Caki2 (cell line): ENCODE measurements around the gene SMARCD1. TPM values are rescaled to one million over a fixed set of nuclear protein-coding genes. Genes with fewer than 3 reads are reported as not detected.

Source experiments
- DNase-seq: peaks from one replicate; pipeline ENCODE4 v3.0.0-alpha.2; 2015; ENCODE audit warnings: low read depth
- in situ Hi-C: cut with HindIII; loops from 2 replicates; pipeline ENCODE4 v1.10.0; 2016; ENCODE audit warnings: low sequenced_read_pairs, low pct_unique_long_range_greater_than_20kb, mixed read lengths
- total RNA-seq: library from RNA; depleted of rRNA; stranded (reverse); fragments of >200 nt; shearing (Covaris generic); gene quantifications from 2 replicates; pipeline ENCODE4 v1.2.3, GENCODE V29; 2014; ENCODE audit warnings: low replicate concordance

Gene SMARCD1
- total RNA-seq, 1 experiment from 2014 or later, result 61.0 TPM

DNA sequence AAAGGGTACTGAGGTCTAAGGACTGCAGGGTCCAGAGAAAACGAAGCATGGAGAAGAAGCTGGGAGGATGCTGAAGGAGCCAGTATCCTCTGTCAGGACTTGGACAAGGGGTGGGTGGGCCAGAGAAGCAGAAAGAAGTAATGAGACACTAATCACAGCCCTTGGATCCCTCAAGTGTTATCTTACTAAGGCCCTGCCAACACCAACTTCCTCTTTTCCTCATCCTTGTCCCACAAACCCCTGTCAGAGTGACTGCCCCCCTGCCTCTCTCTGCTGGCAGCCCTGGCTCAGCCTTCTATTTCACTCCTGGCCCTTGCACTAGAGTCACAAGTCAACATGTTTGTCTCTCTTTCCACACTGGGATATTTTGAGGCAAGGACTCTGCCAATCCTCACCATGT is 31.6 kb upstream of the SMARCD1 start:
- no peak for DNase-seq
- in situ Hi-C loops, result loop anchor here (25.0 kb wide), 1 partner anchor 91 kb away; the partner anchor contains the start of genes AQP2, AQP5 and AQP6

DNA sequence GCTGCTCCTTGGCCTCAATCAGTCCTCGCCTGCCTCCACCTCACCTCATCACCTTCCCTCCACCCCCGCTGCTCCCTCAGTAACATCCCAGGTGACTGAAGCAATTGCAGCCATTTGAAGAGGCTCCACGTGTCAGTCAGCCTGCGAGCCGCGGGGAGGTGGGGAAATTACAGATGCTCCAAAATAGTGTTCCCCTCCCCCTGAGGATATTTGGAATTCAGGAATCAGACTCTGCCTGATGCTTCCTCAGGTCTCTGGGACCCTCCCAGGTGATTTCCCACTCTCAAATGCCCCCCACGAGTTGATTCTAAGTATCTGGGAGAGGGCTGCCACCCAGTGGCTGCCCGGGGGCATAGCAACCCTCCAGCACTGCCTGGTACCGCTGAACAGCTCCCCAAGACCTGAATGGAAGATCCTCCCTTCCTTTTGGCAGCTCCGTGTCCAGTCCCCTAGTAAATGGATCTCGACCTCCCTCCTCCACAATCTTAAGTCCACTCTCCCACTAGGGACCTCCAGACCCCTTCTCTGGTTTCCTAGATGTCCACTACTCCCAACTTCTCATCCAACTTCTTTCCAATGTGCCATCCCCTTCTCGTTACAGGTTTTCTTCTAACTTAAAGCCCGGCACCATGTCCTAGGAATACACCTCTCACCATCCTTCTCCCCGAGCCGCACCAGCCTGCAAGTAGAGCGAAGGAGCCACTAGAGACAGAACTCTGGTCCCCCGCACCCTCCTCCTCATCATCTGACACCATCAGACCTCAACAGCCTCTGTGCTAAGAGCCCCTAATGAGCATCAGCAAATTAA is 29.1 kb upstream of the SMARCD1 start:
- DNase-seq, result peak; percentile 66

DNA sequence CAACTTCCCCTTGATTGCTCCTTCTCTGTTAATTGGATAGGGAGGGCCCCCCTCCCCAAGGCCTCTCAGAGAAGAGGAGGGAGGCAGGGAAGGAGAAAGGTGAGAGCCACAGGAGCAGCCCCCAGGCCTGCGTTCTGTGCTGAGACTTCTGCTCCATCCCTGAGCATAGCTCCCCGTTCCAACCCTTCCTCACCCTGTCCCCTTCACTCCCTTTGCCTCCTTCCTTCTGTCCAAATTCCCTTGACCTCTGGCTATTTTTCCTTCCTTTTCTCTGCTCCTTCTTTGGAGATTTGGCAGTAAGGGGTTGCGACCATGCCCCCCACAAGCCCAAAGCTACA is 28.5 kb upstream of the SMARCD1 start:
- DNase-seq, result no peak
- in situ Hi-C loops, result loop anchor here (25.0 kb wide), 1 partner anchor 94 kb away; the partner anchor contains the start of genes AQP2, AQP5 and AQP6

More for the DNA sequence above, 29.1 kb upstream of the SMARCD1 start:
- in situ Hi-C loops, result loop anchor here (25.0 kb wide), 1 partner anchor 94 kb away; the partner anchor contains the start of genes AQP2, AQP5 and AQP6

DNA sequence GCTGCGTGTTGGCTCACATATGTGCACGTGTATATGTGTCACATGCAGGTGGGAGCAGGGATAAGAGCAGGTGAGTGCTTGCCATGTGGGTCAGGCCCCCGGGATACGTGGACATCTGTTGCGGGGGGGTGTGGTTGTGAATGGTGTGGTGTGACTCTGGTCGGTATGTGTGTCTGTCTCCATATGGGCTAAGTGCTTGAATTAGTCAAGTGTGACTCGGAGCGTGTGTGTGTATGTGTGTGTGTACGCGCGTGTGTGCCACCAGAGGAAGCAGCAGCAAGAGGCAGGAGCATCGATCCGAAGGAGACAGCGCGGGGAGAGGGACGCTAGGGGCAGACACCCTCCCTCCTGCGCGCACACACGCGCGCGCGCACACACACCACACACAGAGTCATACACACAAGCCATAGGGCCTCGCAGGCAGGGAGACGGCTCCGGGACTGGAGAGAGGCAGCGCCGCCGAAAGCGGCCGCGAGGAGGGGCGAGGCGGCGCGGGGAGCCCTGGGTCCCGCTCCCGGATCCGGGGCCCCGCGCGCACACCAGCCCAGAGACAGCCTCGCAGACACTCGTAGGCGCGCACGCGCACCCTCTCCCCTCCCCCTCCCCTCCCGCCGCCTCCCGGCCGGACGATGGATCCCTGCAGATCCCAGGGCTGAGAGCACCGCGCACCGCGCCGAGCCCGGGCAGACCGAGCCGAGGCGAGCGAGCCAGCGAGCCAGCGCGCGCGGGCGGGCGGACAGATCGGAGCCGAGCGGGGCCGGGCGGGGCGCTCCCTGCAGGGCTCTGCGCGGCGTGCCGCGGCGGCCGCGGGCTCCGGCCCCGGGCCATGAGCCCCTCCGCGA is 27.9 kb upstream of the SMARCD1 start, which contains the start of gene ASIC1:
TSS of gene ASIC1 (plus strand) at position 597 of the 842 bp plus-strand sequence. CDS start 1,171 bp downstream, outside the sequence.
- peak; percentile 71 for DNase-seq
- in situ Hi-C loops, result loop anchor here (25.0 kb wide), 1 partner anchor 95 kb away; the partner anchor contains the start of genes AQP2, AQP5 and AQP6

DNA sequence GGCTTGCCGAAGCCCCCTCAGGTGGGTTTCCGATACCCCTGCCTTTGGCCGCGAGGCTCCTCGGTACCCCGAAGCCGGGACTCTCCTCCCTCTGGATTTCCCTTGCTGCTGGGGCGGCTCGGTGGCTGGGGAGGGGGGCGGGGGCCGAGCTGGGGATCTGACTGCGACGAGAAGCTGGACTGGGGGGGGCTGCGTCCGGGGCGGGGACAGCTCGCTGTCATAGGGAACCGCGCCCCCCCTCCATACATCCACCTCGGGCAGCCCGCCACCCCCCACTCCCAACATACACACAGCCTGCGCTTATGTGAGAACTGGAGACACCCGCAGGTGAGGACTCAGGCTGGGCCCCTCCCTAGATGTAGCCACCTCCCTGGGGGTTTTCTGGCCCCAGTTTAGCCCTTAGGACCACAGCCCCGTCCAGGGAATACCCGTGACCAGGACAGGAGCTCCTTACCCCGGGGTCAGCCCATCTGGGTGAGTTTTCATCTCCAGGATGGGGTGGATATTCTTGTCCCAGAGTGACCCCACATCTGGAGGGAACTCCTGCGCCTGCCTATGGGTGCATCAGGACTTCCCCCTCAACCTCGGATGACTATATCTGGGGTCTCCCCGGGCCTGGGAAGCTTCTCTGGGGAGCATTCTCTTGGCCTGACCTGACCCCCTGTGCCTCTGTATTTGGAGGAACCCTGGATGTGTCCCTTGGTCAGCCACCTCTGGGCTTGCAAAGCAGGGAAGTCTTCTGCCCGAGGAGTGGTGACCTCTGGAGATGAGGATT is 27.1 kb upstream of the SMARCD1 start:
- in situ Hi-C loops, result loop anchor here (25.0 kb wide), 1 partner anchor 96 kb away; the partner anchor contains the start of genes AQP2, AQP5 and AQP6
- DNase-seq, result no peak

DNA sequence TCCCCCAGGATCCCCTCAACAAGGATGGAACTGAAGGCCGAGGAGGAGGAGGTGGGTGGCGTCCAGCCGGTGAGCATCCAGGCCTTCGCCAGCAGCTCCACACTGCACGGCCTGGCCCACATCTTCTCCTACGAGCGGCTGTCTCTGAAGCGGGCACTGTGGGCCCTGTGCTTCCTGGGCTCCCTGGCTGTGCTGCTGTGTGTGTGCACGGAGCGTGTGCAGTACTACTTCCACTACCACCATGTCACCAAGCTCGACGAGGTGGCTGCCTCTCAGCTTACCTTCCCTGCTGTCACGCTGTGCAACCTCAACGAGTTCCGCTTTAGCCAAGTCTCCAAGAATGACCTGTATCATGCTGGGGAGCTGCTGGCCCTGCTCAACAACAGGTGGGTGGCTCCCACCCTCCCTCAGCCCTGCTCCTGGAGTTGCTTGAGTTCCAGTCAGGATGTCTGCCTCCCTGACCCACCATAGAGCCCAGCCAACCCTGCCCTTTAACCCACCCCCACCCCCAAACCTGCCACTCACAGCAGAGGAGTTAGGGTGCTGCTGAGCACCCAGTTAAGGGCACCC is 26.3 kb upstream of the SMARCD1 start:
- DNase-seq, result no peak
- in situ Hi-C loops, result loop anchor here (25.0 kb wide), 1 partner anchor 97 kb away; the partner anchor contains the start of genes AQP2, AQP5 and AQP6

DNA sequence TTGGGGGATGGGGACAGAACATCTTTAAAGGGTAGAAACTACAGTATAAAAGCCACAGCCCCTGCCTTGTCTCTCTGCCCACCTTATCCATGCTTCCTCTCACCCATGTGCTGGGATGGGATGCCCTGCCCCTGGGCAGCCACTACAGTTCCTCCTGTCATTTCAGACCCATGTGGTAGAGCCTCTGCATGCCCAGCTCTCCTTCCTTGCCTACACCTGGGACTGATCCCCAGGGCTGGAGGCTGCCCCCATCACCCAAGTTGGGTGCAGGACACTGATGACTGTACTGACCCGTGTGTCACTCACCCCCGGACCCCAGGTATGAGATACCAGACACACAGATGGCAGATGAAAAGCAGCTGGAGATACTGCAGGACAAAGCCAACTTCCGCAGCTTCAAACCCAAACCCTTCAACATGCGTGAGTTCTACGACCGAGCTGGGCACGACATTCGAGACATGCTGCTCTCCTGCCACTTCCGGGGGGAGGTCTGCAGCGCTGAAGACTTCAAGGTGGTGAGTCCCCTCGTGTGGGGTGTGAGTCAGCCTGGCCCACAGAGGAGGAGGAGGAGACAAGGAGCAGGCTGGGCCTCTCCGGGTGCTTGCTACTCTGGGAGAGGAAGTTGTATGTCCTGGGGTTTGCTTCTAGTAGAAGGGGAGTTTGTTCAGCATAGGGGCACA is 25.6 kb upstream of the SMARCD1 start:
- in situ Hi-C loops, result loop anchor here (25.0 kb wide), 1 partner anchor 97 kb away; the partner anchor contains the start of genes AQP2, AQP5 and AQP6

DNA sequence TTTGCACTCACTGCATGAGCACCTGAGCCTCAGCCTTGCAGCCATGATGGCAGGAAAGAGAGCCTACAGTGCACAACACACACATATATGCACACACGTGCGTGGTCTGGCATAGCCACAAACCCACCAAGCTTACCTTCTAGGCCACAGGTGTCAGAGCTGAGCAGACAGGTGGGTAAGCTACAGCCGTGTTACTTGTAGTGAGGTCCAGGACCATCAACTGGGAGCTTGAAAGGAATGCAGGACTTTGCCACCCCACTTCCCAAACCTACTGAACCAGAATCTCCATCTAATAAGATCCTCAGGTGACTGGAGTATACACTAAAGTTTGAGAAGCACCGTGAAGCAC is 25.0 kb upstream of the SMARCD1 start:
- no peak for DNase-seq
- in situ Hi-C loops, result loop anchor here (25.0 kb wide), 1 partner anchor 98 kb away; the partner anchor contains the start of genes AQP2, AQP5 and AQP6

More for the DNA sequence above, 25.6 kb upstream of the SMARCD1 start:
- no peak for DNase-seq

DNA sequence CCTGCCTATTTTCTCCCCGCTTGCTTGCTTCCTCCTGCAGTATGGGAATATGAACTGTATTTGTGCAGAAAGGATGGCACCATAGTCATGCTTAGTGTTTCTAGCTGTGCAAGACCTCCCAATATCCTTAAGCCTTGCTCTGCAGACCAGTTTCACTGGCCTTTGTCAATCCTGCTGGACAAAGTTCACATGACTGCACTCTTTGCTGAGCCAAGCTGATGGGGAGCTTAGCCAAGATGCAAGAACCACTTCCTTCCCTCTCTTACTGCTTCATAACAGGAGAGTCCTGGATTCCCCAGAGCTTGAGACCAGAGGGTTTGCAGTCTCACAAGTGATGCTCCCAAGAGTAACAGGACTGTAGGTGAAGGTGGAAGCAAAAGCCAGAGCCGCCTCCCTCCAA is 24.0 kb upstream of the SMARCD1 start:
- in situ Hi-C loops, result loop anchor here (25.0 kb wide), 1 partner anchor 99 kb away; the partner anchor contains the start of genes AQP2, AQP5 and AQP6
- DNase-seq, result no peak

DNA sequence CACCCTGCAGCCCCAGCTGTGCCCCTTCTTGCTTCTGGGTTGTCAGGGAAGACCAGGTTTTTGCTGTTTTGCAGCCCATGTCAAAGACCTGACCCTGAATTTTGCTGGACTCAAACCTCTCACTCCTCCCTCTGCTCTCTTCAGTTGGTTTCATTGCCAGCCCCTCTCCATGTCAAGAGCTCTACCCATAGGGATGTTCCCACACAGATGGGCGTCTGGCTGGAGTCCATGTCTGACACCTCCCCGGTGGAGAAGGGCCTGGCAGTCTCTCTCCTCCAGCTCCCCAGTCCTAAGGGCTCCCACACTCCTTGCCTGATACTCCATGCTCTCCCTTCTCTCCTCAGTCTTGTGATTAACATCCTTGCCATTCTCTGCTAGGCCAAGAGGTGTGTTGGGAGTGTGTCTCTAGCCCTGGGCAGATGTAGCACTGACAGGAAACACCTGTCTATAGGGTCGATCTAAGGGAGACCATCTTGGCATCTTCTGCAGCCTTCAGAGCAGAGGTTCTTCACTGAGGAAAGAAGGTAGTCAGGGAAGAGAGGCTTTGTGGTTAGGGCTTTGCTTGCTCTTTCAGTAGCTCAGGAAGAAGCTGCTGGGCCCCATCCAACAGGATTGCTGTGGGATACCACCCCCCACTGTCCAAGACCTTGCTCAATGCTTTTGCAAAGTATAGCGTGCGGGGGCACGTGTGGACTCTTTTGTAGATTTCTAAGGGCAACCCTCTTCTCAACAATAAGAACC is 23.0 kb upstream of the SMARCD1 start:
- in situ Hi-C loops, result loop anchor here (25.0 kb wide), 1 partner anchor 100 kb away; the partner anchor contains the start of genes AQP2, AQP5 and AQP6
- no peak for DNase-seq

DNA sequence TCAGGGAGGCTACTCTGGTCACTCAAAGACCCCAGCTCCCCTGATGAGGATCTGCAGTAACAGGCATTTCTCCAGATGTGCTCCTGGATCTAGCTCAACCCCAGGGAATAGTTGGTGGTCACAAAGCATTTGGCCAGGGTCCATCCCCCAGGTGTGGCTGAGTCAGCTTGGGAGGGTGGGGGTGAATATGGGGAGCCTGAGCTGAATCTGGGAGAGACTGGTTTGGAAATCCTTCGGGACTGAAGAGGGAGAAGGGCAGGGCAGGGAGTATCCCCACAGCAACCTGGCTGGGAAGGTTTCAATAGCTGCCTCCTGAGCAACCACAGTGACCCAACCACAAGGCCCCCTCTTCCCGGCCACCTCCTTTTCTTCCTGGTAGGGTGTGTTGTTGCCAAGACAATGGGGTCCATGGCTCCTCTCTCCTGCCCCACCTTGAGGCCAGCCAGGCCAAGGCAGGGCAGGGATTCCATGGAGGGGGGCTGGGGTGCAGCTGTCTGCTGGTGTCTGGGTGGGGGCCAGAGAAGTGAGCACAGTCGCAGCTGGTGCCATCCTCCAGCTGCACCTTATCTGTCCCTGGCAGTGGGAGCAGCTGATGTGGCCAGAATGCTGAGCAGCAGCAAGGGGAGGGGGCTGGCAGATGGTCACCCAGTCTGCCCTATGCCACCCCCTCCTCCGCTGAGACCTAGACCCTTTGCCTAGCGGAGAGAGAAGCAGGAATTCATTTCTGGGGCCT is 22.2 kb upstream of the SMARCD1 start:
- DNase-seq, result no peak

DNA sequence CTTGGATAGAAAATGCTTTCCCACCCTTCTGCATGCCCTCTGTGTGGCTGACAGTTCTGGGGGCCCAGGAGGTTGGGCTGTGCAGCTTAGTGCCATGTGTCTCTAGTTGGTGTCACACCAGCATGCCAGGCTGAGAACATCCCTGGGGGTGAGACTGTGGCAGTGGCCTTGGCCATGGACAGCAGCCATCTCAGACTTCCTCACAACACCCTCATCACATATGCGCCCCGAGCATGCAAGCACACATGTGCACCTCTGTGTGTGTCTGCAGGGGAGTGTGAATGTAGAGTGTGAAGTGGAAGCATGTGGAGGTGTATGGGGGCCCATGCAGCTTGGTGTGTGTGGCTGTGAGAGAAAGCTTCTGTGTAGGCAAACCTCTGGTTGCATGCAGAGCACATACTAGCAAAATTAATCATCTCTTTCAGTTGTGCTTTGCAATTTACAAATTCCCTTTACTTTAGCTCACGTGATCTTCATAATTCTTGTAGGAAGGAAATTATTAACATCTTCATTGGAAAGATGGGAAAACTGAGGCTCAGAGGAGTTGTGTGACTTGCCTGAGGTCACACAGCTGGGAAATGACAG is 19.3 kb upstream of the SMARCD1 start:
- in situ Hi-C loops, result loop anchor here (25.0 kb wide), 1 partner anchor 104 kb away; the partner anchor contains the start of genes AQP2, AQP5 and AQP6
- no peak for DNase-seq

More for the DNA sequence above, 22.2 kb upstream of the SMARCD1 start:
- in situ Hi-C loops, result loop anchor here (25.0 kb wide), 1 partner anchor 101 kb away; the partner anchor contains the start of genes AQP2, AQP5 and AQP6

DNA sequence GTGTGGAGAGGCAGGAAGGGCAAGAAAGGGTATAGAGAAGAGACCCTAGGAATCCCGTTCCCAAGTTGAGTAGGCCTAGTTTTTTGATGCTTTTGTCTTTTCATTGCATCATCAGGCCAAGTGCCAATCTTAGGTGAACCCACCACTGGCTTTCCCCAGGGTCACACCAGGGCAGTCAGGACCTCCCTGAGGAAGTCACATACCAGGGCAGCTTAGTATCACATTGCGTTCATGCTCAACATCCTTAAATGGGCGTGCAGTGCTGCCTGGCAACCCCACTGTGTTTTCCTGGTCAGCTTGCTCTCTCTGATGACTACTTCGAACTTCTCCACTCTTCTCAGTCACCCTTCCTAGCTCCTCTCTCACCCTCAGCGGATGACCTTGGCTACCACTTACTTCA is 18.7 kb upstream of the SMARCD1 start:
- peak; percentile 65 for DNase-seq
- in situ Hi-C loops, result loop anchor here (25.0 kb wide), 1 partner anchor 104 kb away; the partner anchor contains the start of genes AQP2, AQP5 and AQP6

DNA sequence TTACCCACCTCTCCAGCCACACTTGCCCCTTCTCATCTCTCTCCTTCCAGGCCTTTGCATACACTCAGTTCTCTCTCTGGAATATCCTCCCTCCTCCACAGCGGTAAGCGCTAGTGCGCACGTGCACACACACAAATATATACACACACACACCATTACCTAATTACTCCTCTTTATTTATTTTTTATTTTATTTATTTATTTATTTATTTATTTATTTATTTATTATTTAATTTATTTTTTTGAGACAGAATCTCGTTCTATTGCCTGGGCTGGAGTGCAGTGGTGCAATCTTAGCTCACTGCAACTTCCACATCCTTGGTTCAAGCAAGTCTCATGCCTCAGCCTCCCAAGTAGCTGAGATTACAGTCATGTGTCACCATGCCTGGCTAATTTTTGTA is 16.1 kb upstream of the SMARCD1 start:
- no peak for DNase-seq
- in situ Hi-C loops, result loop anchor here (25.0 kb wide), 1 partner anchor 107 kb away; the partner anchor contains the start of genes AQP2, AQP5 and AQP6

DNA sequence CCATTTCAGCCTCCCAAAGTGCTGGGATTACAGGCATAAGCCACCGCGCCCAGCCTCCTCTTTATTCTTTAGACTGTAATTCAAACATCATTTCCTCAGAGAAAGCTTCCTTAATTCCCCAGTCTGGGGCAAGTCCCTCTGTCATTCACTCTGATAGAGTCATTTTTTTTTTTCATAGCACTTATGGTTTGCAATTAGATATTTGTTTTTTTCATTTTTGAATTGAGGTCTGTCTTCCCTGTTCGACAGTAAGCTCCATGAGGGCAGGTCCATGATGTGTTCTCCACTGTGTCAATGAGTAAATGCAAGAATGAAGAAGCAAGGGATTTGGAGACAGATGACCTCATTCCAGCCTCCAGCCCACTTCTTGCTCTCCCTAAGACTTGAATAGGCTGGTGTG is 15.6 kb upstream of the SMARCD1 start:
- no peak for DNase-seq
- in situ Hi-C loops, result loop anchor here (25.0 kb wide), 1 partner anchor 107 kb away; the partner anchor contains the start of genes AQP2, AQP5 and AQP6
